H1 (cell line): ENCODE results near the gene SYNRG. TPM values are rescaled to one million over a fixed set of nuclear protein-coding genes. Genes with fewer than 3 reads are reported as not detected.

Experiments
- polyA plus RNA-seq, 7 experiments: library from polyadenylated mRNA; depleted of rRNA in 3 of 7; stranded (reverse) in 5 of 7; unstranded in 2 of 7; fragments of >200 nt in 5 of 7; fragments of 200-250 nt in 2 of 7; gene quantifications; 1 replicate in 5 of 7; 2 replicates in 1 of 7; 4 replicates in 1 of 7; pipeline versions ENCODE4 v1.2.1 to v1.2.3, GENCODE V29; 2011 to 2013; ENCODE audit warnings: missing spikeins in 2 of 7, mixed read lengths in 2 of 7
- total RNA-seq: library from RNA; stranded (reverse); fragmentation: NEBNext Ultra II Directional; extraction: Animal tissue kit (Norgen Biotek cat#: 25700); gene quantifications from 2 replicates; pipeline ENCODE4 v1.2.1, GENCODE V29; 2021
- TF ChIP-seq, protein P1 (sequence below): fragments of 300-600 bp; sonication (generic); IDR thresholded peaks from 2 replicates; pipeline ENCODE4 v1.7.1; 2012; ENCODE audit warnings: low read length, moderate library complexity, mild to moderate bottlenecking, inconsistent platforms; ENCODE audit not compliant: insufficient replicate concordance

The SYNRG gene
- total and polyA plus RNA-seq, 2 of the 8 experiments (the other 6 are each of a cell fraction or from before 2014, with no cell fraction given) = 7.7 to 31.7 TPM

DNA sequence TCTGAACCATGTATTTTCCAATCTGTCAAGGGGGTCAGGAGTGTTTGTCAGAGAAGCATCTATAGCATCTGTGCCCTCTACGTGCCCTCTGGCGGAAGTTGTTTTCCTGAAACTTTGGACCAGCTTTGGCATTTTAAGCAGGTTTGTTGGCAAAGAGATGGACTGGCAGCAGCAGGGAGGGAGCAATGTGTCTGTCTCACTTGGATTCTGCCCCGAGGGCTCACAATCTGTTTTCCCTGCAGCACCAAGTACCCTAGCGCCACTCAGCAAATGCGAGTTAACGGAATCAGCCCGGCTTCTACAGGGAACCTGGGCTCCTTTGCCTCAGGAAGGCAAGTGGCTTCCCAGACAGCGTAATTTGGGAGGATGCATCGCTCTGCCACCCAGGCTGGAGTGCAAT, 102.1 kb downstream of the SYNRG start (continued):
- TF ChIP-seq, protein P1, sequence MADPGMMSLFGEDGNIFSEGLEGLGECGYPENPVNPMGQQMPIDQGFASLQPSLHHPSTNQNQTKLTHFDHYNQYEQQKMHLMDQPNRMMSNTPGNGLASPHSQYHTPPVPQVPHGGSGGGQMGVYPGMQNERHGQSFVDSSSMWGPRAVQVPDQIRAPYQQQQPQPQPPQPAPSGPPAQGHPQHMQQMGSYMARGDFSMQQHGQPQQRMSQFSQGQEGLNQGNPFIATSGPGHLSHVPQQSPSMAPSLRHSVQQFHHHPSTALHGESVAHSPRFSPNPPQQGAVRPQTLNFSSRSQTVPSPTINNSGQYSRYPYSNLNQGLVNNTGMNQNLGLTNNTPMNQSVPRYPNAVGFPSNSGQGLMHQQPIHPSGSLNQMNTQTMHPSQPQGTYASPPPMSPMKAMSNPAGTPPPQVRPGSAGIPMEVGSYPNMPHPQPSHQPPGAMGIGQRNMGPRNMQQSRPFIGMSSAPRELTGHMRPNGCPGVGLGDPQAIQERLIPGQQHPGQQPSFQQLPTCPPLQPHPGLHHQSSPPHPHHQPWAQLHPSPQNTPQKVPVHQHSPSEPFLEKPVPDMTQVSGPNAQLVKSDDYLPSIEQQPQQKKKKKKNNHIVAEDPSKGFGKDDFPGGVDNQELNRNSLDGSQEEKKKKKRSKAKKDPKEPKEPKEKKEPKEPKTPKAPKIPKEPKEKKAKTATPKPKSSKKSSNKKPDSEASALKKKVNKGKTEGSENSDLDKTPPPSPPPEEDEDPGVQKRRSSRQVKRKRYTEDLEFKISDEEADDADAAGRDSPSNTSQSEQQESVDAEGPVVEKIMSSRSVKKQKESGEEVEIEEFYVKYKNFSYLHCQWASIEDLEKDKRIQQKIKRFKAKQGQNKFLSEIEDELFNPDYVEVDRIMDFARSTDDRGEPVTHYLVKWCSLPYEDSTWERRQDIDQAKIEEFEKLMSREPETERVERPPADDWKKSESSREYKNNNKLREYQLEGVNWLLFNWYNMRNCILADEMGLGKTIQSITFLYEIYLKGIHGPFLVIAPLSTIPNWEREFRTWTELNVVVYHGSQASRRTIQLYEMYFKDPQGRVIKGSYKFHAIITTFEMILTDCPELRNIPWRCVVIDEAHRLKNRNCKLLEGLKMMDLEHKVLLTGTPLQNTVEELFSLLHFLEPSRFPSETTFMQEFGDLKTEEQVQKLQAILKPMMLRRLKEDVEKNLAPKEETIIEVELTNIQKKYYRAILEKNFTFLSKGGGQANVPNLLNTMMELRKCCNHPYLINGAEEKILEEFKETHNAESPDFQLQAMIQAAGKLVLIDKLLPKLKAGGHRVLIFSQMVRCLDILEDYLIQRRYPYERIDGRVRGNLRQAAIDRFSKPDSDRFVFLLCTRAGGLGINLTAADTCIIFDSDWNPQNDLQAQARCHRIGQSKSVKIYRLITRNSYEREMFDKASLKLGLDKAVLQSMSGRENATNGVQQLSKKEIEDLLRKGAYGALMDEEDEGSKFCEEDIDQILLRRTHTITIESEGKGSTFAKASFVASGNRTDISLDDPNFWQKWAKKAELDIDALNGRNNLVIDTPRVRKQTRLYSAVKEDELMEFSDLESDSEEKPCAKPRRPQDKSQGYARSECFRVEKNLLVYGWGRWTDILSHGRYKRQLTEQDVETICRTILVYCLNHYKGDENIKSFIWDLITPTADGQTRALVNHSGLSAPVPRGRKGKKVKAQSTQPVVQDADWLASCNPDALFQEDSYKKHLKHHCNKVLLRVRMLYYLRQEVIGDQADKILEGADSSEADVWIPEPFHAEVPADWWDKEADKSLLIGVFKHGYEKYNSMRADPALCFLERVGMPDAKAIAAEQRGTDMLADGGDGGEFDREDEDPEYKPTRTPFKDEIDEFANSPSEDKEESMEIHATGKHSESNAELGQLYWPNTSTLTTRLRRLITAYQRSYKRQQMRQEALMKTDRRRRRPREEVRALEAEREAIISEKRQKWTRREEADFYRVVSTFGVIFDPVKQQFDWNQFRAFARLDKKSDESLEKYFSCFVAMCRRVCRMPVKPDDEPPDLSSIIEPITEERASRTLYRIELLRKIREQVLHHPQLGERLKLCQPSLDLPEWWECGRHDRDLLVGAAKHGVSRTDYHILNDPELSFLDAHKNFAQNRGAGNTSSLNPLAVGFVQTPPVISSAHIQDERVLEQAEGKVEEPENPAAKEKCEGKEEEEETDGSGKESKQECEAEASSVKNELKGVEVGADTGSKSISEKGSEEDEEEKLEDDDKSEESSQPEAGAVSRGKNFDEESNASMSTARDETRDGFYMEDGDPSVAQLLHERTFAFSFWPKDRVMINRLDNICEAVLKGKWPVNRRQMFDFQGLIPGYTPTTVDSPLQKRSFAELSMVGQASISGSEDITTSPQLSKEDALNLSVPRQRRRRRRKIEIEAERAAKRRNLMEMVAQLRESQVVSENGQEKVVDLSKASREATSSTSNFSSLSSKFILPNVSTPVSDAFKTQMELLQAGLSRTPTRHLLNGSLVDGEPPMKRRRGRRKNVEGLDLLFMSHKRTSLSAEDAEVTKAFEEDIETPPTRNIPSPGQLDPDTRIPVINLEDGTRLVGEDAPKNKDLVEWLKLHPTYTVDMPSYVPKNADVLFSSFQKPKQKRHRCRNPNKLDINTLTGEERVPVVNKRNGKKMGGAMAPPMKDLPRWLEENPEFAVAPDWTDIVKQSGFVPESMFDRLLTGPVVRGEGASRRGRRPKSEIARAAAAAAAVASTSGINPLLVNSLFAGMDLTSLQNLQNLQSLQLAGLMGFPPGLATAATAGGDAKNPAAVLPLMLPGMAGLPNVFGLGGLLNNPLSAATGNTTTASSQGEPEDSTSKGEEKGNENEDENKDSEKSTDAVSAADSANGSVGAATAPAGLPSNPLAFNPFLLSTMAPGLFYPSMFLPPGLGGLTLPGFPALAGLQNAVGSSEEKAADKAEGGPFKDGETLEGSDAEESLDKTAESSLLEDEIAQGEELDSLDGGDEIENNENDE = no peak
